ENCODE measurements around the gene PRICKLE3. TPM values are rescaled to one million over a fixed set of nuclear protein-coding genes. Genes with fewer than 3 reads are reported as not detected.
A peak's percentile ranks its signal among the peaks of the same experiment; 100 is the strongest.

PRICKLE3 gene
- total RNA-seq, 4 donors from 2014 or later: 8.1 to 22.4 (median 9.6) TPM

GRCh38 chrX:49203536-49203935, 17.4 kb upstream of the PRICKLE3 start:
- 69 to 75% methylated on average over 3 of the region's 3 CpGs for WGBS, 2 donors
- Histone ChIP-seq H3K27ac (no peak overlapping the region), H3K9me3 (no peaks in the 10 kb centered on the region), H3K4me3 (replicated peaks in 1 of 3) (no peak overlapping the region), H3K27me3 (no peaks in the 10 kb centered on the region), H3K36me3 (no peaks in the 10 kb centered on the region), H3K4me1 (peaks cover 3 to 5% of the 10 kb centered on the region in 2 donors)
- DNase-seq: no peak
- no peak for TF ChIP-seq CTCF (IDR thresholded peaks at IDR 0.05)
- TF ChIP-seq POLR2A (IDR thresholded peaks at IDR 0.05): no peak
- intact Hi-C loops (cut with DNase I): no loop called here

GRCh38 chrX:49202022-49202421, 15.8 kb upstream of the PRICKLE3 start:
- no peak for DNase-seq
- no peak overlapping the region for H3K4me3 ChIP-seq (replicated peaks in 1 of 3)
- no peaks in the 10 kb centered on the region for H3K9me3 ChIP-seq
- 79 to 90% methylated on average over 2 of the region's 2 CpGs for WGBS, 2 donors
- intact Hi-C loops (cut with DNase I): no loop called here
- no peak overlapping the region for H3K27ac ChIP-seq
- H3K36me3 ChIP-seq: no peaks in the 10 kb centered on the region
- peaks cover 3 to 5% of the 10 kb centered on the region in 2 donors for H3K4me1 ChIP-seq
- TF ChIP-seq POLR2A (IDR thresholded peaks at IDR 0.05): no peak
- no peak for TF ChIP-seq CTCF (IDR thresholded peaks at IDR 0.05)
- H3K27me3 ChIP-seq: no peaks in the 10 kb centered on the region

- TF ChIP-seq POLR2A (IDR thresholded peaks at IDR 0.05) (peak in 1 of 2 donors; percentile 75), CTCF (IDR thresholded peaks at IDR 0.05) (no peak)
- 1 to 2% methylated on average over 12 to 16 of the region's 61 CpGs for WGBS, 2 donors
Measured at GRCh38 chrX:49199906-49200771, 14.0 kb upstream of the PRICKLE3 start, which contains the start of gene SYP. Gene SYP (minus strand): TSS chrX:49200193. CDS start chrX:49200186, 7 bp downstream.

GRCh38 chrX:49199315-49199595, 13.1 kb upstream of the PRICKLE3 start:
- no peak overlapping the region for H3K4me3 ChIP-seq (replicated peaks in 1 of 3)
- 4 to 13% methylated on average over 11 of the region's 11 CpGs for WGBS, 2 donors
- intact Hi-C loops (cut with DNase I): no loop called here

More at GRCh38 chrX:49199906-49200771, 14.0 kb upstream of the PRICKLE3 start, which contains the start of gene SYP:
- Histone ChIP-seq H3K4me3 (replicated peaks in 1 of 3) (no peak within 1 kb of the TSS), H3K27me3 (no peaks in the 10 kb centered on the region), H3K36me3 (no peaks in the 10 kb centered on the region), H3K4me1 (peaks cover 3 to 5% of the 10 kb centered on the region in 2 donors), H3K27ac (peak within 1 kb of the TSS in 1 of 3 donors; percentile 28), H3K9me3 (no peaks in the 10 kb centered on the region)
- intact Hi-C loops (cut with DNase I): no loop called here
- DNase-seq: peak; percentile 90 to 92

More at GRCh38 chrX:49199315-49199595, 13.1 kb upstream of the PRICKLE3 start:
- H3K27ac ChIP-seq: no peak overlapping the region
- no peak for DNase-seq
- no peaks in the 10 kb centered on the region for H3K36me3 ChIP-seq
- no peaks in the 10 kb centered on the region for H3K9me3 ChIP-seq
- TF ChIP-seq CTCF (IDR thresholded peaks at IDR 0.05) (no peak), POLR2A (IDR thresholded peaks at IDR 0.05) (no peak)
- peaks cover 3 to 5% of the 10 kb centered on the region in 2 donors for H3K4me1 ChIP-seq
- no peaks in the 10 kb centered on the region for H3K27me3 ChIP-seq

Measured in thyroid gland (tissue), 4 donors.